CD4-positive, CD25-positive, alpha-beta regulatory T cell (primary cell): Measurements from ENCODE around the gene OTULIN. TPM values are rescaled to one million over a fixed set of nuclear protein-coding genes. Genes with fewer than 3 reads are reported as not detected.

ENCODE experiments used
- ATAC-seq, 2 donors: fragments of 150-1000 bp; cut with Tn5 transposase; one replicate each; pipeline ENCODE4 v1.10.0; 2021; ENCODE audit warnings: low read depth in 2 of 2, moderate number of reproducible peaks in 2 of 2, moderate library complexity in 1 of 2
- DNase-seq, 3 donors: peaks; one replicate each; pipeline versions ENCODE4 v3.0.0 to v3.0.0-alpha.2; 2012 to 2022; ENCODE audit warnings: mixed read lengths in 1 of 3
- H3K27ac ChIP-seq: one replicate; pipeline ENCODE4 v1.7.0; 2013; ENCODE audit warnings: mild to moderate bottlenecking, low read length; ENCODE audit not compliant: insufficient read depth, poor library complexity, severe bottlenecking
- H3K27me3 ChIP-seq: one replicate; pipeline ENCODE4 v1.7.0; 2013; ENCODE audit warnings: low read length; ENCODE audit not compliant: control insufficient read depth, insufficient read depth
- H3K36me3 ChIP-seq: one replicate; pipeline ENCODE4 v1.7.0; 2013; ENCODE audit warnings: mild to moderate bottlenecking, low read length, moderate library complexity; ENCODE audit not compliant: control insufficient read depth, insufficient read depth
- H3K4me1 ChIP-seq: 2 replicates; pipeline ENCODE4 v1.7.0; 2013; ENCODE audit warnings: mild to moderate bottlenecking, low read length; ENCODE audit not compliant: insufficient read depth, control insufficient read depth, poor library complexity, severe bottlenecking
- H3K4me3 ChIP-seq: one replicate; pipeline ENCODE4 v1.7.0; 2013; ENCODE audit warnings: low read depth, mild to moderate bottlenecking, low read length, moderate library complexity
- H3K9me3 ChIP-seq, 2 experiments: 1 replicate in 1 of 2; 2 replicates in 1 of 2; pipeline ENCODE4 v1.7.0; 2013; ENCODE audit warnings: low read length in 2 of 2, mild to moderate bottlenecking in 1 of 2, moderate library complexity in 1 of 2; ENCODE audit not compliant: control insufficient read depth in 2 of 2
- H3K27ac Mint-ChIP-seq, 3 donors: one replicate each; pipeline ENCODE4 v1.8.0; 2020 to 2022; ENCODE audit warnings: mild to moderate bottlenecking in 3 of 3, mixed read lengths in 3 of 3, moderate library complexity in 2 of 3
- H3K27me3 Mint-ChIP-seq: one replicate; pipeline ENCODE4 v1.8.0; 2022; ENCODE audit warnings: mild to moderate bottlenecking, mixed read lengths
- H3K36me3 Mint-ChIP-seq: one replicate; pipeline ENCODE4 v1.8.0; 2020; ENCODE audit warnings: mixed read lengths
- H3K4me1 Mint-ChIP-seq, 4 donors: one replicate each; pipeline ENCODE4 v1.8.0; 2020 to 2022; ENCODE audit warnings: mixed read lengths in 4 of 4, mild to moderate bottlenecking in 1 of 4
- H3K4me3 Mint-ChIP-seq, 4 donors: one replicate each; pipeline ENCODE4 v1.8.0; 2020 to 2022; ENCODE audit warnings: mild to moderate bottlenecking in 4 of 4, mixed read lengths in 4 of 4, moderate library complexity in 3 of 4
- H3K9me3 Mint-ChIP-seq, 7 donors: one replicate each; pipeline ENCODE4 v1.8.0; 2020 to 2022; ENCODE audit warnings: mixed read lengths in 7 of 7, mild to moderate bottlenecking in 3 of 7, moderate library complexity in 2 of 7
- polyA plus RNA-seq, 4 donors: library from polyadenylated mRNA; unstranded; fragments of 300-500 nt; fragmentation: Illumina TruSeq; gene quantifications; one replicate each; pipeline ENCODE4 v1.2.3, GENCODE V29; 2021
- total RNA-seq: library from RNA; stranded (reverse); gene quantifications from one replicate; pipeline ENCODE4 v1.2.3, GENCODE V29; 2022

The OTULIN gene
- total and polyA plus RNA-seq, 5 donors from 2014 or later, result 22.8 to 109 (median 27.0) TPM

DNA sequence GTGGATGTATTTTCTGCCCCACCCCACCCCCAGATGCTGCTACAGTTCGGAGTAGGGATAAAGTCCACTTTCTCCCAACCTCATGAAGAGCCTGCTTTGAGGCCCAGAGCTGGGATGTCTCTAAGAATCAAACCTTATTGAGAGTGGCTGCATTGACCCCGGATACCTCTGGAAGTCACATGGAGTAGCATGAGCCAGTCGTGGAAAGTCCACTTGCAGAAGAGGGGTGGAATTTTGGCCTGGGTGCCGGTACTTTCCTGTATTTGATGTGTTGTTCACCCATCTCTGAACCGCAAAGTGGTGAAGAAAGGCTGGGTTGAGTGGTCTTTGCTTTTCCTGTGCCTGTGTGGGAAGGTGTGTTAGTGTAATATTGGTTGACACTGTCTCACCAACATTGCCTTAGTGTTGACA, 3.7 kb downstream of the OTULIN start:
- H3K27ac Mint-ChIP-seq, result peak overlapping the region; percentile 88 to 93 (median 91)
- peak overlapping the region; percentile 94 for H3K4me3 ChIP-seq
- H3K9me3 Mint-ChIP-seq, result no peaks in the 10 kb centered on the region
- H3K4me3 Mint-ChIP-seq, result peak overlapping the region; percentile 89 to 96 (median 91)
- H3K4me1 ChIP-seq, result peaks cover 85% of the 10 kb centered on the region
- no peak for DNase-seq
- no peak for ATAC-seq
- H3K4me1 Mint-ChIP-seq, result peaks cover 38 to 91% (median 69%) of the 10 kb centered on the region in 4 donors
- H3K27me3 Mint-ChIP-seq, result no peaks in the 10 kb centered on the region
- peaks cover 4% of the 10 kb centered on the region for H3K36me3 Mint-ChIP-seq
- H3K36me3 ChIP-seq, result peaks cover 3% of the 10 kb centered on the region
- peak overlapping the region; percentile 87 for H3K27ac ChIP-seq
- H3K9me3 ChIP-seq, result no peaks in the 10 kb centered on the region
- no peaks in the 10 kb centered on the region for H3K27me3 ChIP-seq

DNA sequence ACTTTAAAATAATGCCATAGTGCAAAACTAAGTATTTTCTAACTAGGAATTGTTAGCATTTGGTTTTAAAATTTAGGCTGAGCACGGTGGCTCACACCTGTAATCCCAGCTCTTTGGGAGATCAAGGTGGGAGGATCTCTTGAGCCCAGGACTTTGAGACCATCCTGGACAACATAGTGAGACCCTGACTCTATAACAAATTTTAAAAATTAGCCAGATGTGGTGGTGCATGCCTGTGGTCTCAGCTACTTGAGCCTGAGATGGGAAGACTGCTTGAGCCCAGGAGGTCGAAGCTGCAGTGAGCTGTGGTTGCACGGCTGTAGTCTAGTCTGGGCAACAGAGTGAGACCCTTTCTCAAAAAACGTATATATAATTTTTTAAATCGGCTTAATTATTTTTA, 4.9 kb downstream of the OTULIN start:
- peaks cover 3% of the 10 kb centered on the region for H3K36me3 ChIP-seq
- H3K27ac ChIP-seq, result peak overlapping the region; percentile 34
- peak overlapping the region in 2 of 3 donors; percentile 17 to 18 for H3K27ac Mint-ChIP-seq
- no peaks in the 10 kb centered on the region for H3K27me3 Mint-ChIP-seq
- no peaks in the 10 kb centered on the region for H3K9me3 ChIP-seq
- peaks cover 44 to 90% (median 71%) of the 10 kb centered on the region in 4 donors for H3K4me1 Mint-ChIP-seq
- DNase-seq (no peak), ATAC-seq (no peak)
- no peaks in the 10 kb centered on the region for H3K27me3 ChIP-seq
- peak overlapping the region; percentile 94 for H3K4me3 ChIP-seq
- peaks cover 8% of the 10 kb centered on the region for H3K36me3 Mint-ChIP-seq
- peaks cover 88% of the 10 kb centered on the region for H3K4me1 ChIP-seq
- no peaks in the 10 kb centered on the region for H3K9me3 Mint-ChIP-seq
- H3K4me3 Mint-ChIP-seq, result peak overlapping the region in 3 of 4 donors; percentile 13 to 90 (median 89)

DNA sequence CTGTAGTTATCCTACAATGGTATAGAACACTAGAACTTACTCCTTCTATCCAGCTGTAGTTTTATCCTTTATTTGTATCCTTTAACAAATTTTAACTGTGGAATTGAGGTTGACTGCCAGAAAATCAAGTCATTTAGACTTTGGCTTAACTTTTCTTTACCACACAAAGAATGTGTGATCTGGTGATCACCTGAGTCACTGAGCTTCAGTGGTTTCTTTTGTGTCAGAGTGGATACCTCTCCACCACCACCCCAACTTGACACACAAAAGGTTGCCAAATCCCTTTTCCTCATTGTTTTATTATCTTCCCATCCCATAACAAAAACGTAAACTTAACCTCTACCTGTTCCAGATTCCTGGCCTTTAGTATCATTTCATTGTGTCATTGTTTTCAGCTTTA, 5.5 kb downstream of the OTULIN start:
- H3K4me1 ChIP-seq, result peaks cover 93% of the 10 kb centered on the region
- Mint-ChIP-seq H3K27ac (peak overlapping the region; percentile 18 to 90 (median 28)), H3K27me3 (no peaks in the 10 kb centered on the region), H3K9me3 (no peaks in the 10 kb centered on the region), H3K4me1 (peaks cover 45 to 94% (median 75%) of the 10 kb centered on the region in 4 donors), H3K4me3 (peak overlapping the region in 3 of 4 donors; percentile 13 to 90 (median 89)), H3K36me3 (peaks cover 9% of the 10 kb centered on the region)
- peak overlapping the region; percentile 94 for H3K4me3 ChIP-seq
- H3K36me3 ChIP-seq, result peaks cover 3% of the 10 kb centered on the region
- DNase-seq, result no peak
- H3K27ac ChIP-seq, result peak overlapping the region; percentile 34
- no peaks in the 10 kb centered on the region for H3K9me3 ChIP-seq
- no peak for ATAC-seq
- H3K27me3 ChIP-seq, result no peaks in the 10 kb centered on the region

DNA sequence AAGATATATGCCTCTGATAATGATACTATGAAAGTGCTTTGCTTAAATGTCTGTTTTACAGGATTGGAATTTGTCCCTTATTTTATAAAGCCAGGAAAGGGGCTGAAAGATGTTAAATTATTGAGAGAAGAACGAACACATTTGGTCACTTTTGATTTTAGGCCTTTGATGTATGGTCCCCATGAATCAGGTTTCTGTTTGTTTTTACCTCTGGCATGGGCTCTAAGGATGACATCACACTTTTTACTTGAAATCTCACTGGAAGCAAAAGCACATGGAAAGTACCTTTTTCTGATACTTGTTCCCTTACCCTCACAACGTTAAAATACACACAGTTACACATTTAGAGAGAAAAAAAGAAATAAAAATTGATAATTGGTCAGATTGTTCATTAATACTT, 6.9 kb downstream of the OTULIN start:
- Mint-ChIP-seq H3K36me3 (peaks cover 16% of the 10 kb centered on the region), H3K27ac (peak overlapping the region; percentile 78 to 89 (median 79)), H3K27me3 (no peaks in the 10 kb centered on the region), H3K4me1 (peaks cover 56 to 97% (median 81%) of the 10 kb centered on the region in 4 donors), H3K4me3 (peak overlapping the region; percentile 58 to 79 (median 70)), H3K9me3 (no peaks in the 10 kb centered on the region)
- Histone ChIP-seq H3K27ac (peak overlapping the region; percentile 78), H3K4me3 (peak overlapping the region; percentile 94), H3K27me3 (no peaks in the 10 kb centered on the region), H3K36me3 (peaks cover 13% of the 10 kb centered on the region), H3K4me1 (peaks cover 95% of the 10 kb centered on the region), H3K9me3 (no peaks in the 10 kb centered on the region)
- ATAC-seq (no peak), DNase-seq (no peak)

DNA sequence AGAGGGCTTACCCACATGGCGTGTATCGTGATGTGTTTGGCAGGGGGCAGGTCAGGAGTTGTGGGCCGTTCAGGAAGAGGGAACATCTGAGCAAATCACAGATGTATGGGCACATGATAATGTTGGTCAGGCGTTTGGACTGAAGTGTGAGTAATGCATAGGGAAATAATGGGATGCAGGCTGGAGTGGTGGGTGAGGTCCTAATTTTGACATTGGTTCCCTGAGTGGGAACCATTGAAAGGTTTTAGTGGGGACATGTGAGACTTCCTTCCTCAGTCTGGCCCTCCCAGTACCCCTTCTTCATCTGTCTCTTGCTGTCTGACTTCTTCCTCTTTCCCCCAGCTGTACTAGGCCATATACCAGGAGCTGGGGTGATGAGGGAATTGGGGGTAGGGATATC, 7.6 kb downstream of the OTULIN start:
- Mint-ChIP-seq H3K27me3 (no peaks in the 10 kb centered on the region), H3K9me3 (no peaks in the 10 kb centered on the region), H3K27ac (peak overlapping the region; percentile 78 to 89 (median 79)), H3K4me1 (peaks cover 57 to 96% (median 76%) of the 10 kb centered on the region in 4 donors), H3K4me3 (peak overlapping the region; percentile 57 to 79 (median 60)), H3K36me3 (peaks cover 16% of the 10 kb centered on the region)
- Histone ChIP-seq H3K4me3 (peak overlapping the region; percentile 94), H3K9me3 (no peaks in the 10 kb centered on the region), H3K27ac (peak overlapping the region; percentile 78), H3K27me3 (no peaks in the 10 kb centered on the region), H3K4me1 (peaks cover 95% of the 10 kb centered on the region), H3K36me3 (peaks cover 18% of the 10 kb centered on the region)
- ATAC-seq (no peak), DNase-seq (no peak)

DNA sequence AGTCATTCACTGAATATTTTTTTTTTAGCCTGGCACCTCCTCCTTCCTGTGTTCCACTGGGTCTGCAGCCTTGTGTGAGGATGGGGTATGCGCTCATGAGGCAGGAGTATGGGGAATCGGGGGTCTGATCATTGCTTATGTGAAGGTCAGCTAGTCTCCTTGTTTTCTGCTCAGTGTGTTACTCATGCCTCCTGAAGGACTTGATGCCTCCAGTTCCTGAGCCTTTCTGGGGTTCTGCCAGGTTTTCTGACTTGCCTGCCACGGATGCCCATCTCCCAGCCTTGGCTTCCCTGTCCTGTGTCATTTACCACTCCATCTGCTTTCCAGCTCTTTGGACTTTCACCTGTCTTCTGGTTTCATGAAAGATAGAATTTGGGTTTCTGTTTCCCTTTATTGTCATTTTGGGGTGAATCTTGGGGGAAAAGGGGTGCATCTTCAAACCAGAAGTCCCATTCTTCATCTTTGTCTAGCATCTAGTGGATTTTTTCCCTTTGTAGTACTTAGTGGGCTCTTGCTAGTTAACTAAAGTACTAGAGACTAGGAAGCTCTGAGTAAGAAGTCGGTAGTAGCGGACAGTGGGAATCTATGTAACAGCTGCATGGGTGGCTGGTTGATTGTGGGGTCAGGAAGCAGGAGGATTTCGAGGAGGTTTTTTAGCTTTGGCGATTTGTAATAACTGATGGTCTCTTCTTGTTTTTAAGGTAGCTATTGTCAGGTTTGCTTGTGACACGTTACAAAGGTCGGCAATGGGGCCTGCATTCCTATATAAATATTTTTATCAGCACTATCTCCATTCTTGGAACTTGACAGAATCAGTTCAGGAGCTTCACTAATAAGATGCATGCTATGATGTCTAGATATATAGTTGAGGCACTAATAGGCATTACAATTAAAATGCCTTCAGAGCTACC, 8.2 kb downstream of the OTULIN start:
- no peak for DNase-seq
- H3K4me1 Mint-ChIP-seq, result peaks cover 62 to 95% (median 77%) of the 10 kb centered on the region in 4 donors
- H3K4me3 Mint-ChIP-seq, result peak overlapping the region in 3 of 4 donors; percentile 27 to 79 (median 57)
- no peak for ATAC-seq
- H3K4me1 ChIP-seq, result peaks cover 93% of the 10 kb centered on the region
- peak overlapping the region; percentile 78 to 89 (median 79) for H3K27ac Mint-ChIP-seq
- H3K36me3 ChIP-seq, result peaks cover 21% of the 10 kb centered on the region
- no peaks in the 10 kb centered on the region for H3K27me3 ChIP-seq
- H3K9me3 Mint-ChIP-seq, result no peaks in the 10 kb centered on the region
- no peaks in the 10 kb centered on the region for H3K9me3 ChIP-seq
- H3K27me3 Mint-ChIP-seq, result no peaks in the 10 kb centered on the region
- peak overlapping the region; percentile 78 for H3K27ac ChIP-seq
- peaks cover 19% of the 10 kb centered on the region for H3K36me3 Mint-ChIP-seq
- peak overlapping the region; percentile 94 for H3K4me3 ChIP-seq

DNA sequence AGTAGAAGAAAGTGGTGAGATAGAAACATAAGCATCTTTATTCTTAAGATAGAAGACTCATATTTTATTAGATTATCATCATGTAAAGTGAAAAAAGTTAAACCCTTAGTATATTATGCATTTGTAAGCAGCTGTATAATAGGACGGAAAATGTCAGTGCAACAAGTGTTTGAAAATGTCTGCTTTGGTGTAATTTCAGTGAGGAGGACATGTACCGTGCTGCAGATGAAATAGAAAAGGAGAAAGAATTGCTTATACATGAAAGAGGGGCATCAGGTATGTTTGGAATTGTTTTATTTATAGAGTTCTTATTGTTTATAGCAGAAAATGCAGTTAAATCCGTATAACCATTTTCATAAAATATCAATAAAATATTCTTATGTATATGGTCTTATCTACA, 8.9 kb downstream of the OTULIN start:
- Mint-ChIP-seq H3K36me3 (peaks cover 24% of the 10 kb centered on the region), H3K9me3 (no peaks in the 10 kb centered on the region), H3K27me3 (no peaks in the 10 kb centered on the region), H3K4me1 (peaks cover 65 to 95% (median 78%) of the 10 kb centered on the region in 4 donors), H3K27ac (peak overlapping the region; percentile 22 to 89 (median 76)), H3K4me3 (peak overlapping the region in 2 of 4 donors; percentile 4 to 79)
- peak overlapping the region; percentile 94 for H3K4me3 ChIP-seq
- peaks cover 93% of the 10 kb centered on the region for H3K4me1 ChIP-seq
- H3K27me3 ChIP-seq, result no peaks in the 10 kb centered on the region
- no peaks in the 10 kb centered on the region for H3K9me3 ChIP-seq
- H3K36me3 ChIP-seq, result peaks cover 28% of the 10 kb centered on the region
- no peak for ATAC-seq
- no peak for DNase-seq
- H3K27ac ChIP-seq, result peak overlapping the region; percentile 78
